ENCODE results near the gene VPS37C. TPM values are rescaled to one million over a fixed set of nuclear protein-coding genes. Genes with fewer than 3 reads are reported as not detected.

VPS37C gene
- total RNA-seq, 1 donor from 2014 or later, result 8.7 TPM

DNA sequence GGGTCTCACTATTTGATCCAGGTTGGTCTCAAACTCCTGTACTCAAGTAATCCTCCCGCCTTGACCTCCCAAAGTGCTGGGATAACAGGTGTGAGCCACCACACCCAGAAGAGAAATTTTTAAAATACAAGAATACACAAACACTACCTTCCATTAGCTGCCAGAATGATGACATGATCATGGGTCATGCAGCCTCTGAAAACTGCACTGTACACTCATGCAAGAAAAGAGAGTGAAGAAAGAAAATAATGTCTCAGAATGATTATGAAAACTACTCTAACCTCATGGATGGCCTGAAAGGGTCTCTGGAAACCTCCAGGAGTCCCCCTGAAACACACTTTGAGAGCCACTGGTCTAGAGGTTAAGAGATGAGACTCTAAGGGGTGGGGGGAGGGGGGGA lies 18.8 kb downstream of the VPS37C start:
- Histone ChIP-seq H3K27me3 (ENCODE audit: control insufficient read depth, insufficient read depth, low read length) (no peaks in the 10 kb centered on the region), H3K4me3 (ENCODE audit: low read depth, low read length) (no peak overlapping the region), H3K36me3 (ENCODE audit: control insufficient read depth, insufficient read depth, low read length) (peaks cover 16% of the 10 kb centered on the region)
- TF ChIP-seq, protein P1, sequence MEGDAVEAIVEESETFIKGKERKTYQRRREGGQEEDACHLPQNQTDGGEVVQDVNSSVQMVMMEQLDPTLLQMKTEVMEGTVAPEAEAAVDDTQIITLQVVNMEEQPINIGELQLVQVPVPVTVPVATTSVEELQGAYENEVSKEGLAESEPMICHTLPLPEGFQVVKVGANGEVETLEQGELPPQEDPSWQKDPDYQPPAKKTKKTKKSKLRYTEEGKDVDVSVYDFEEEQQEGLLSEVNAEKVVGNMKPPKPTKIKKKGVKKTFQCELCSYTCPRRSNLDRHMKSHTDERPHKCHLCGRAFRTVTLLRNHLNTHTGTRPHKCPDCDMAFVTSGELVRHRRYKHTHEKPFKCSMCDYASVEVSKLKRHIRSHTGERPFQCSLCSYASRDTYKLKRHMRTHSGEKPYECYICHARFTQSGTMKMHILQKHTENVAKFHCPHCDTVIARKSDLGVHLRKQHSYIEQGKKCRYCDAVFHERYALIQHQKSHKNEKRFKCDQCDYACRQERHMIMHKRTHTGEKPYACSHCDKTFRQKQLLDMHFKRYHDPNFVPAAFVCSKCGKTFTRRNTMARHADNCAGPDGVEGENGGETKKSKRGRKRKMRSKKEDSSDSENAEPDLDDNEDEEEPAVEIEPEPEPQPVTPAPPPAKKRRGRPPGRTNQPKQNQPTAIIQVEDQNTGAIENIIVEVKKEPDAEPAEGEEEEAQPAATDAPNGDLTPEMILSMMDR (IDR thresholded peaks at IDR 0.05; ENCODE audit: insufficient read depth, low read length, severe bottlenecking), result no peak
- FAIRE-seq (no peak), DNase-seq (ENCODE audit: low read depth) (peak; percentile 37)

DNA sequence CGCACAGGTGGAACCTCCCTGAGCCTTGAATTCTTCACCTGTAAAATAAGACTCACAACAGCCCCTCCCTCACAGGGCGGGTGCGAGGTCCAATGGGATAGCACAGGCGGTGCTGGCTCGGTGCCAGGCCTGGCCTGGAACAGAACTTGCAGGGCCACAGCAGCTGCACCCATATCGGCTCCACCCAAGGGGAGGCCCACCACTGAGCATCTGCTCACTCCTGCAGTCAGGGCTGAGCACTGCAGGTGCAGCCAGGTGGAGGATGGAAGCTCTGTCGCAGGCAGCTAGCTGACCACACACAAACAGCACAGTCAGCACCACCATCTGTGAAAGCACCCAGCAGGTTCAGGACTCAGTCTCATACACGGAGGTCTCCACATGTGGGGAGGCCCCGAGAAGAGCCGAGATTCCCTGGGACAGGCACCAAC lies 19.6 kb downstream of the VPS37C start:
- no peak for DNase-seq (ENCODE audit: low read depth)
- peaks cover 20% of the 10 kb centered on the region for H3K36me3 ChIP-seq (ENCODE audit: control insufficient read depth, insufficient read depth, low read length)
- H3K27me3 ChIP-seq (ENCODE audit: control insufficient read depth, insufficient read depth, low read length), result no peaks in the 10 kb centered on the region
- no peak overlapping the region for H3K4me3 ChIP-seq (ENCODE audit: low read depth, low read length)
- TF ChIP-seq, protein P1 (IDR thresholded peaks at IDR 0.05; ENCODE audit: insufficient read depth, low read length, severe bottlenecking), result no peak
- FAIRE-seq, result no peak

DNA sequence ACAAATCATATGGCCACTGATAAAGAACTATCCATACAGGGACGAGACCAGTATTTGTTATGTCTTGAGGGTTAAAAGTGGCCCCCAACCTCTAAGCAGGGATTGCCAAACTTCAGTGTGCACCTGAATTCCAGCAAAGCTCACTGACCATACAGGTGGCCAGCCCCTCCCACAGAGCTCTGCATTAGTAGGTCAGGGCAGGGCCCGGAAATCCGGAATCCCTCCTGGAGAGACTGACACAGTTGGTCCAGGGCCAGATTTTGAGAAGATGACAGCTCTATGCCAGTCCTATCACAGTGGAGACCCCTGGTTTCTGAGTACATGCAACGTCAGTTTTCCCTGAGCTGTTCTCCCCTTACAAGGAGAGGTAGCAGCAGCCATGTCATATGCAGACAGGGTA lies 20.8 kb downstream of the VPS37C start:
- TF ChIP-seq, protein P1 (IDR thresholded peaks at IDR 0.05; ENCODE audit: insufficient read depth, low read length, severe bottlenecking), result no peak
- Histone ChIP-seq H3K27me3 (ENCODE audit: control insufficient read depth, insufficient read depth, low read length) (no peaks in the 10 kb centered on the region), H3K36me3 (ENCODE audit: control insufficient read depth, insufficient read depth, low read length) (peaks cover 17% of the 10 kb centered on the region), H3K4me3 (ENCODE audit: low read depth, low read length) (no peak overlapping the region)
- FAIRE-seq, result no peak
- DNase-seq (ENCODE audit: low read depth), result no peak

DNA sequence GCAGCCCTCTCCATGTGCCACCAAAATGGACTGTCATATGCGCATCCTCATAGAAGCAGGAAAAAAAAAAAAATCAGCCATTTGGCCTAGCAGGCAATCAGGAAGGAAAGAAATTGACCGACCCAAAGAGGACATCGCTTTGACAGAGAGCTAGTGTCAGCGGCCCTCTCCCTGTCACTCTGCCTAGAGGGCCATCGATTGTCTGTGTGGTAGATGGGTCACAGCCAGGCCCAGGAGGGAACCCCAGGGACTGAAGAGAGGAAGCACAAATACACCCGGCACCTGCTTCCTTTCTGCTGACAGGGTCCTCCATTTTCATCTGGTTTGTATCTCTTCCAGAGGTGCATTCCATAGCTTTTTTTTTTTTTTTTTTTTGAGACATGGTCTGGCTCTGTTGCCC lies 21.8 kb downstream of the VPS37C start:
- no peak for DNase-seq (ENCODE audit: low read depth)
- TF ChIP-seq, protein P1 (IDR thresholded peaks at IDR 0.05; ENCODE audit: insufficient read depth, low read length, severe bottlenecking), result no peak
- no peak overlapping the region for H3K4me3 ChIP-seq (ENCODE audit: low read depth, low read length)
- H3K36me3 ChIP-seq (ENCODE audit: control insufficient read depth, insufficient read depth, low read length), result peaks cover 14% of the 10 kb centered on the region
- no peak for FAIRE-seq
- no peaks in the 10 kb centered on the region for H3K27me3 ChIP-seq (ENCODE audit: control insufficient read depth, insufficient read depth, low read length)

DNA sequence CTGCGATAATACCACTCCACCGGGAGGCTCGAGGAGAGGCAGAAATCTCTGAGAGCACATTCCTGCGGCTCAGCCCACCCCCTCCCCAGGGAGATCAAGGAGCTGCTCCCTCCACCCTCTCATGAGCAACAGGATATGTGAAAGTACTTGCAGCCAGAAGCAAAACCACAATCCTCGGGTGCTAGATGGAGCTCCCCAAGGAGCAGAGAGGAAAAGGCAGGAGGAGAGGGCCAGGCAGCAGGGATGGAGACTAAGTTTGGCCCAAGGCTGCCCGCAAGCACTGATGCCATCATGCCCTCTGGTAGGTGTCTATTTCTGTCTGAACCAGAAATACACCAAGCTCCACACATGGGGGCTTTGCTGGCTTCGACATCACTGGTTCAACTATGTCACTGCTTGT lies 22.3 kb downstream of the VPS37C start:
- DNase-seq (ENCODE audit: low read depth), result no peak
- FAIRE-seq, result no peak

More for the DNA sequence above, 22.3 kb downstream of the VPS37C start:
- Histone ChIP-seq H3K4me3 (ENCODE audit: low read depth, low read length) (no peak overlapping the region), H3K36me3 (ENCODE audit: control insufficient read depth, insufficient read depth, low read length) (peaks cover 18% of the 10 kb centered on the region), H3K27me3 (ENCODE audit: control insufficient read depth, insufficient read depth, low read length) (no peaks in the 10 kb centered on the region)
- TF ChIP-seq, protein P1 (IDR thresholded peaks at IDR 0.05; ENCODE audit: insufficient read depth, low read length, severe bottlenecking), result no peak

Measured in bronchial epithelial cell (primary cell).